GM19099 (cell line): ENCODE data around the gene MYH9.

Source experiments
- POLR2A ChIP-seq: IDR thresholded peaks from 3 replicates; pipeline ENCODE4 v1.6.1; 2011; ENCODE audit warnings: low read depth; ENCODE audit not compliant: insufficient read length; ENCODE audit errors: extremely low read depth

MYH9 gene

DNA sequence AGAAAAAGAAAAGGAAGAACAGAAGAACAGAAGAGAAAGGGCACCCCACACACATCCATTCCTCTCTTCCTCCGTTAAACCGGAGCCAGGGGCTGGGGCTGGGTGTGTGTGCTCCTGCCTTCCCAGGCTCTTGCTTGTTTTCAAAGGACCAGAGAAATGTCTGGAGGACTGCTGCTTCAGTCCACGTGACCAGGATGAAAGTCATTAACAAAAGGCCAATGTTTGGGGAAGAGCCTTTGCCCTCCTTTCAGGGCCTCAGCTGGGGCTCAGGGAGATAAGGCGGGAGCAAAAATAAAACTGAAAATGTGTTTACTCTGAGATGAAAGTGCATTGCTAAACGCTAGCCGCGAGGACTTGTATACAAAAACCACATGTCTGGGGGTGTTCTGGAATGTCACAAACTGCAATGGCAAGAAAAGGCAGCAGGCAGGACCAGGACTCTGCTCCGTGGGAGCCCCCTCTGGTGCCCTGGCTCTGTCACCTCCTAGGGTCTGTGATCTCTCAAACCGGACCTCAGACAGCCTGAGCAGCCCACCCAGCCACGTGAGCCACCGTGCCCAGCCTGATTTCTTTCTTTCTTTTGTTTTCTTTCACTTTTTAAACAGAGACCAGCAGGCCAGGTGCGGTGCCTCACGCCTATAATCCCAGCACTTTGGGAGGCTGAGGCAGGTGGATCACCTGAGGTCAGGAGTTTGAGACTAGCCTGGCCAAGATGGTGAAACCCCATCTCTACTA lies 31.6 kb upstream of the MYH9 start:
- TF ChIP-seq POLR2A, result no peak

- no peak for TF ChIP-seq POLR2A
These were observed 29.5 kb upstream of the MYH9 start for GRCh38 chr22:36417281-36417686.

DNA sequence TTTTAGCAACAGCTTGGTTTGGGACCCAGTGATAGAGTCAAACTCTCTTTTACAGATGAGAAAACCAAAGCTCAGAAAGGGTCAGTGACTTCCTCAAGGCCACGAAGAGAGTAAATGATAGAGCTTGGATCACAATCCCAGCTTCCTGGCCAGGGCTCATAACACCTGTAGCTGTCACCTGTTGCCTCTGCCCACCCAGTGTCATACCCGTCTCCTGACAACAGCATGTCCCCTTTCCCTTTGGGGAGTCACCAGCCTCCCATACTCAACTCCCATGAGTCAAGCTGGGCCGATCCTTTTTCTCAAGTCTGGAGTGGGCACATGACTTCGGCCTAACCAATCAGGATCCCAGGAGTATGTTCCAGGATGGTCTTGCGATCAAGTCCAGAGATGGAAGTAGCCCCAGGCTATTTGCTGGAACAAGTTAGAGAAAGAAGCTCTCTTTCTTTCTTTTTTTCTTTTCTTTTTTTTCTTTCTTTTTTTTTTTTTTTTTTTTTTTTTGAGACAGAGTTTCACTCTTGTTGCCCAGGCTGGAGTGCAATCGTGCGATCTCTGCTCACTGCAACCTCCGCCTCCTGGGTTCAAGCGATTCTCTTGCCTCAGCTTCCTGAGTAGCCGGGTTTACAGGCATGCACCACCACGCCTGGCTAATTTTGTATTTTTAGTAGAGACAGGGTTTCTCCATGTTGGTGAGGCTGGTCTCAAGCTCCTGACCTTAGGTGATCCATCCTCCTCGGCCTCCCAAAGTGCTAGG lies 27.8 kb upstream of the MYH9 start:
- TF ChIP-seq POLR2A, result no peak

- no peak for TF ChIP-seq POLR2A
These were observed 25.4 kb upstream of the MYH9 start for GRCh38 chr22:36413022-36413775.

DNA sequence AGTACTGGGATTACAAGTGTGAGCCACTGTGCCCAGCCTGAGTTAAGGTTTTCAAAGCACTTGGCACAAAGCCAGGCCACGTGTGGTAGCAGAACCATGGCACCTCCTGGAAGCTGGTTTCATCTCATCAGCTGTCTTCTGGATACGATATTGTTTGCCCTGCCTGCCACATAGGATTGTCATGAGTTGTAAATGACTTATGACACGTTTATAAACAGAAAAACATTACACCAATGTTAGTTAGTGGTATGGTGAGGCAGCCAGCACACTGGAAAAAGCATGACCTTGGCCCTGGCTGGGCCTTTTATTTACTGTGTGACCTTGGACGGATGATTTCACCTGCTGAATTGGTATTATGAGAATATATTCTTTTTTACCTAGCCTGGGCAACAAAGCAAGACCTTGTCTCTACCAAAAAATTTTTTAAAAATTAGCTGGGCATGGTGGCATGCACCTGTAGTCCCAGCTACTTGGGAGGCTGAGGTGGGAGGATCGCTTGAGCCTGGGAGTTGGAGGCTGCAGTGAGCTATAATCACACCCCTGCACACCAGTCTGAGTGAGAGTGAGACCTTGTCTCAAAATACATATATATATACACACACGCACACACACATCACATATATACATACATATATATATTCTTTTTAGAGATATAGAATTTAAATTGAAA lies 24.0 kb upstream of the MYH9 start:
- no peak for TF ChIP-seq POLR2A

GRCh38 chr22:36409911-36410756 lies 22.4 kb upstream of the MYH9 start:
- TF ChIP-seq POLR2A, result peak; percentile 53

- no peak for TF ChIP-seq POLR2A
These were observed 21.3 kb upstream of the MYH9 start for GRCh38 chr22:36409056-36409455.

DNA sequence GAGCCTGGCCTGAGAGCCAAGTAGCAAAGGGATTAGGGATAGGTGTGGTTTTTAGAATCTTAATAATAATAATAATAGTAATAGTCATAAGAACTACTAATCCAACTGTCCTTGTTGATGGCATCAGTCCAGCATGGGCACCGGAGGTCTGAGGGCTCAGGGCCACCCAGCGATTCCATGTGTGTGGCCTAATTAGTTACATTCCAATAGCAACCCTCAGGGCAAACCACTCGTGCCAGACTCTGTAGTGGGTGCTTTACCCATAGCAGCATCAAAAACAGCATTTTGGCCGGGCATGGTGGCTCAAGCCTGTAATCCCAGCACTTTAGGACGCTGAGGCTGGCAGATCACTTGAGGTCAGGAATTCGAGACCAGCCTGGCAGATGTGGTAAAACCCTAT lies 19.0 kb upstream of the MYH9 start:
- TF ChIP-seq POLR2A, result no peak

- TF ChIP-seq POLR2A, result no peak
These were observed 18.1 kb upstream of the MYH9 start for GRCh38 chr22:36405671-36406538.

GRCh38 chr22:36405221-36405661 lies 17.5 kb upstream of the MYH9 start:
- TF ChIP-seq POLR2A, result no peak

DNA sequence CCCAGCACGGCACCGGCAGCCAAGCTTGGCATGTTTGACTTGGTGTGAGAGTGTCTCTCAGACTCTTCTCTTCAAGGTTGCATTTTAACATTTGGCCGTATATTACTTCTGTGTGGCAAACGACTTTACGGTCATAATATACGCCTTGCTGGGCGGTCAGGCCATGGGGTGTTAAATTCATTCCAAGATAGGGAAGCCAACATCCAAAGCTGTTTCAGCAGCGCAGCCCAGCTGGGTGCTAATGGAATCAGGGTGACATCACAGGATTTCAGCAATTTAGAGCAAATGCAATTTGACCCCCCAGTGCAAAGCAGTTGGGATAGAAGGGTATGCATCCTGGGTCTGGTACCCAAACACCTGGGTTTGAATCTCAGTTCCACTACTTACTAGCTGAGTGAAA lies 16.7 kb upstream of the MYH9 start:
- TF ChIP-seq POLR2A, result no peak

DNA sequence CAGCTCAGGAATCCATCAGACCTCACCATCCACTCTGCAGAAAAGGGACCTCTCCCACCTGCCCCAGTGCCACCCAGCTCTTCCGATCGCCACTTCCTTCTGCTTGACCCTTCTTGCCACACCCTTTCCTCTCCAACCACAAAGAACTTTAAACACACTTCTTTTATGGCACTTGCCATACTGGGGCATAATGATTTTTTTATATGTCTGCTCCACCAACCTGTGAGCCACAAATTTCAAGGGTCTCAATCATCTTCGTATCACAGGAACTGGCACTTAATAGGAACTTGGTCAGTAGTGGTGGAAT lies 11.7 kb upstream of the MYH9 start:
- no peak for TF ChIP-seq POLR2A
